Keratinocyte (primary cell): ENCODE data around the gene TMCC1. TPM values are rescaled to one million over a fixed set of nuclear protein-coding genes. Genes with fewer than 3 reads are reported as not detected.

Experiments used
- DNase-seq: peaks from one replicate; pipeline ENCODE4 v3.0.0-alpha.2; 2011; ENCODE audit warnings: low read depth, missing footprints, low spot score
- FAIRE-seq: peaks from 2 replicates; lab custom pipeline; 2011; peaks lifted over from hg19 to GRCh38; lab: Jason Lieb, UNC
- H2AFZ ChIP-seq: 2 replicates; pipeline ENCODE4 v1.6.0; 2012; ENCODE audit warnings: low read length, control low read depth, inconsistent platforms; ENCODE audit not compliant: control insufficient read depth
- H3K27ac ChIP-seq: 2 replicates; pipeline ENCODE4 v1.5.1; 2011; ENCODE audit warnings: low read length; ENCODE audit not compliant: control insufficient read depth, insufficient read depth
- H3K27me3 ChIP-seq: 3 replicates; pipeline ENCODE4 v1.6.0; 2011; ENCODE audit warnings: low read length; ENCODE audit not compliant: control insufficient read depth, insufficient read depth; ENCODE audit errors: extremely low read depth
- H3K36me3 ChIP-seq, 2 experiments: 2 replicates in 1 of 2; 3 replicates in 1 of 2; pipeline ENCODE4 v1.5.1; 2011; ENCODE audit warnings: low read length in 2 of 2, mild to moderate bottlenecking in 1 of 2; ENCODE audit not compliant: control insufficient read depth in 2 of 2, insufficient read depth in 2 of 2; ENCODE audit errors: extremely low read depth in 1 of 2
- H3K4me1 ChIP-seq: 3 replicates; pipeline ENCODE4 v1.5.1; 2011; ENCODE audit warnings: low read length; ENCODE audit not compliant: control insufficient read depth, insufficient read depth; ENCODE audit errors: extremely low read depth
- H3K4me2 ChIP-seq: 3 replicates; pipeline ENCODE4 v1.6.0; 2011; ENCODE audit warnings: low read depth, low read length; ENCODE audit not compliant: control insufficient read depth, insufficient read depth; ENCODE audit errors: extremely low read depth
- H3K4me3 ChIP-seq, 3 experiments: fragments of 200-600 bp in 1 of 3; sonication (generic) in 1 of 3; 2 replicates in 2 of 3; 3 replicates in 1 of 3; pipeline ENCODE4 v1.5.1; 2011 to 2016; ENCODE audit warnings: low read length in 3 of 3, mild to moderate bottlenecking in 3 of 3, control low read depth in 2 of 3, inconsistent platforms in 1 of 3, low read depth in 1 of 3, mixed read lengths in 1 of 3, mixed run types in 1 of 3, moderate library complexity in 1 of 3; ENCODE audit not compliant: control insufficient read depth in 2 of 3, insufficient read depth in 2 of 3; ENCODE audit errors: extremely low read depth in 1 of 3
- H3K79me2 ChIP-seq: 2 replicates; pipeline ENCODE4 v1.6.0; 2012; ENCODE audit warnings: low read length; ENCODE audit not compliant: control insufficient read depth, insufficient read depth
- H3K9ac ChIP-seq: 3 replicates; pipeline ENCODE4 v1.6.0; 2011; ENCODE audit warnings: low read length; ENCODE audit not compliant: control insufficient read depth, insufficient read depth; ENCODE audit errors: extremely low read depth
- H3K9me1 ChIP-seq: 3 replicates; pipeline ENCODE4 v1.6.0; 2011; ENCODE audit warnings: low read length; ENCODE audit not compliant: control insufficient read depth, insufficient read depth; ENCODE audit errors: extremely low read depth
- H3K9me3 ChIP-seq: 2 replicates; pipeline ENCODE4 v1.5.1; 2012; ENCODE audit warnings: low read depth, low read length; ENCODE audit not compliant: control insufficient read depth
- H4K20me1 ChIP-seq: 3 replicates; pipeline ENCODE4 v1.6.0; 2011; ENCODE audit warnings: low read length; ENCODE audit not compliant: control insufficient read depth, insufficient read depth; ENCODE audit errors: extremely low read depth
- EZH2 ChIP-seq: IDR thresholded peaks from one replicate; pipeline ENCODE4 v1.6.1; 2012; ENCODE audit warnings: inconsistent platforms, mild to moderate bottlenecking, low read length, moderate library complexity
- dilution Hi-C: fragments of 300-500 bp; cut with MboI; formaldehyde crosslinking; loops from one replicate; pipeline ENCODE4 v1.7.0; 2020; ENCODE audit warnings: low sequenced_read_pairs; ENCODE audit not compliant: extremely low pct_ligation_motif_present
- polyA plus RNA-seq, 5 experiments: library from polyadenylated mRNA; depleted of rRNA in 3 of 5; stranded (reverse) in 3 of 5; stranded (forward) in 1 of 5; unstranded in 1 of 5; fragments of >200 nt; gene quantifications; 1 replicate in 1 of 5; 2 replicates in 3 of 5; 3 replicates in 1 of 5; pipeline versions ENCODE4 v1.2.1 to v1.2.3, GENCODE V29; 2011 to 2012; ENCODE audit warnings: missing spikeins in 2 of 5, low read depth in 1 of 5, low replicate concordance in 1 of 5
- TF ChIP-seq, protein P1 (sequence below), 3 experiments: IDR thresholded peaks in 1 of 3; conservative IDR thresholded peaks in 1 of 3; optimal IDR thresholded peaks in 1 of 3; 2 replicates in 2 of 3; 3 replicates in 1 of 3; pipeline versions ENCODE3 to v1.5.1; 2011; ENCODE audit warnings: low read length in 3 of 3, mild to moderate bottlenecking in 3 of 3, moderate library complexity in 2 of 3, control low read depth in 1 of 3, inconsistent platforms in 1 of 3; ENCODE audit not compliant: insufficient read depth in 2 of 3; ENCODE audit errors: extremely low read depth in 1 of 3

Gene TMCC1
- polyA plus RNA-seq, 1 donor (not counting 4 experiments of a cell fraction or from before 2014, with no cell fraction given) = 27.7 TPM

DNA sequence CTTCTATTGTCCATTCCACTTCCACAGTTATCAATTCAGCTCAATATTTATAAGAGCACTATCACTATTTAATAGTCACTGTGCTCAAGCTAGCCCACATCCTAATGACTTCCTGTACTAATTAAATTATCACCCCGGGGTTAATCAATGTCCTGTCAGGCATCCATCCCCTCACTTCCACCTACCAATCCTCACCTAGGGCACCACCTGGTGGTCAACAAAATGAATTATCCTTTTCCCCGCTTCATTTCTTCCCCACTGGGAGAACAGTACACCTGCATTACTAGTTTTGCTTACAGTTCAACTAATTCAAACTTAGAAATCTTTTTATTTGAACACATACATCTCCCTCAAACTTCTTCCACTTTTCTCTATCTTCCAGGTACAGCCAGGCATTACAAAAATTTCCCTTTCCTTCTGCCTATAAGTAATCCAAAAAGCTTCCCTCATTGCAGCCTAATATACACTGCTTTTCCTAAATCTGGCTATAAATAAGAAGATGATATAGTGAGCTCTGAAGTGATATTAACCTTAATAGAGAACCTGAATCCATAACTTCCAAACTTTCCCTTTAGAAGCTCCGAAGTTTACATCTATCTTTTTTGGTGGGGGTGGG lies 68.5 kb downstream of the TMCC1 start:
- Histone ChIP-seq H4K20me1 (no peaks in the 10 kb centered on the region), H3K9ac (no peak overlapping the region), H3K27ac (no peak overlapping the region), H2AFZ (no peak overlapping the region), H3K4me3 (no peak overlapping the region), H3K79me2 (peaks cover 2% of the 10 kb centered on the region), H3K4me1 (peaks cover 4% of the 10 kb centered on the region), H3K4me2 (no peak overlapping the region), H3K36me3 (peaks cover 2 to 3% of the 10 kb centered on the region in 2 experiments), H3K27me3 (no peaks in the 10 kb centered on the region), H3K9me1 (no peaks in the 10 kb centered on the region), H3K9me3 (no peaks in the 10 kb centered on the region)
- FAIRE-seq (peak; percentile 88), DNase-seq (peak; percentile 38)
- dilution Hi-C loops = no loop called here
- TF ChIP-seq, protein P1, sequence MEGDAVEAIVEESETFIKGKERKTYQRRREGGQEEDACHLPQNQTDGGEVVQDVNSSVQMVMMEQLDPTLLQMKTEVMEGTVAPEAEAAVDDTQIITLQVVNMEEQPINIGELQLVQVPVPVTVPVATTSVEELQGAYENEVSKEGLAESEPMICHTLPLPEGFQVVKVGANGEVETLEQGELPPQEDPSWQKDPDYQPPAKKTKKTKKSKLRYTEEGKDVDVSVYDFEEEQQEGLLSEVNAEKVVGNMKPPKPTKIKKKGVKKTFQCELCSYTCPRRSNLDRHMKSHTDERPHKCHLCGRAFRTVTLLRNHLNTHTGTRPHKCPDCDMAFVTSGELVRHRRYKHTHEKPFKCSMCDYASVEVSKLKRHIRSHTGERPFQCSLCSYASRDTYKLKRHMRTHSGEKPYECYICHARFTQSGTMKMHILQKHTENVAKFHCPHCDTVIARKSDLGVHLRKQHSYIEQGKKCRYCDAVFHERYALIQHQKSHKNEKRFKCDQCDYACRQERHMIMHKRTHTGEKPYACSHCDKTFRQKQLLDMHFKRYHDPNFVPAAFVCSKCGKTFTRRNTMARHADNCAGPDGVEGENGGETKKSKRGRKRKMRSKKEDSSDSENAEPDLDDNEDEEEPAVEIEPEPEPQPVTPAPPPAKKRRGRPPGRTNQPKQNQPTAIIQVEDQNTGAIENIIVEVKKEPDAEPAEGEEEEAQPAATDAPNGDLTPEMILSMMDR (optimal IDR thresholded peaks at IDR 0.05 in 1 of 3, IDR thresholded peaks at IDR 0.05 in 1 of 3, conservative IDR thresholded peaks at IDR 0.05 in 1 of 3; ENCODE audit: extremely low read depth in 1 of 3, insufficient read depth in 2 of 3, low read length in 3 of 3) = peak; percentile 55 to 83 (median 66)
- TF ChIP-seq EZH2 = no peak

DNA sequence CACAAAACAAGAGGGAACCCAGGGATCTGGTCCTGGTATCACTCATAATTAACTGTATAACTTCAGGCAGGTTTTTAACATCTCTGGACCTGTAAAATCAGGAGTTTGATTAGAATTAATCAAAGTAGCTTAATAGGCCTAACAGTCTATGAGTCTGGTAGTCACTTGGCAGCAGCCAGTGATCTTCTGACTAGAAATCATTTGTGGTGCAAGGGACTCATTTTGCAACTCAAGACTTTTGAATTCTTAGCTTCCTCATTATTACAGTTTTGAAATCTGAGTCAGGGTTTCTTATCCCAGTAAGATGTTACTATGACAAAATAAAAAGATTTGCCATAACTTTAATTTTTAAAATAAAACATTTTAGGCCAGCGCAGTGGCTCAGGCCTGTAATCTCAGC lies 70.8 kb downstream of the TMCC1 start:
- no peaks in the 10 kb centered on the region for H3K9me3 ChIP-seq
- peaks cover 0 to 1% of the 10 kb centered on the region in 2 experiments for H3K36me3 ChIP-seq
- H3K79me2 ChIP-seq = peaks cover under 1% of the 10 kb centered on the region
- no peak for FAIRE-seq
- TF ChIP-seq, protein P1 (optimal IDR thresholded peaks at IDR 0.05 in 1 of 3, IDR thresholded peaks at IDR 0.05 in 1 of 3, conservative IDR thresholded peaks at IDR 0.05 in 1 of 3; ENCODE audit: extremely low read depth in 1 of 3, insufficient read depth in 2 of 3, low read length in 3 of 3) = no peak
- TF ChIP-seq EZH2 = no peak
- no peak overlapping the region for H3K4me2 ChIP-seq
- no peaks in the 10 kb centered on the region for H3K9me1 ChIP-seq
- no peak for DNase-seq
- H3K27me3 ChIP-seq = no peaks in the 10 kb centered on the region
- no peak overlapping the region for H3K27ac ChIP-seq
- H4K20me1 ChIP-seq = no peaks in the 10 kb centered on the region
- H3K9ac ChIP-seq = no peak overlapping the region
- H2AFZ ChIP-seq = no peak overlapping the region
- no peaks in the 10 kb centered on the region for H3K4me1 ChIP-seq
- H3K4me3 ChIP-seq = no peak overlapping the region
- dilution Hi-C loops = no loop called here
